Ecto neural progenitor cell (in vitro differentiated cells): Measurements from ENCODE around the gene CHMP2A.
"Not testable (repeated sequence)": the region's sequence is repeated elsewhere in the genome, so short reads cannot be mapped to it uniquely, and the experiment has no call there.

ENCODE experiments used
- DNase-seq: peaks from one replicate; pipeline ENCODE4 v3.0.0-alpha.2; 2018; ENCODE audit warnings: low spot score

Gene CHMP2A

DNA sequence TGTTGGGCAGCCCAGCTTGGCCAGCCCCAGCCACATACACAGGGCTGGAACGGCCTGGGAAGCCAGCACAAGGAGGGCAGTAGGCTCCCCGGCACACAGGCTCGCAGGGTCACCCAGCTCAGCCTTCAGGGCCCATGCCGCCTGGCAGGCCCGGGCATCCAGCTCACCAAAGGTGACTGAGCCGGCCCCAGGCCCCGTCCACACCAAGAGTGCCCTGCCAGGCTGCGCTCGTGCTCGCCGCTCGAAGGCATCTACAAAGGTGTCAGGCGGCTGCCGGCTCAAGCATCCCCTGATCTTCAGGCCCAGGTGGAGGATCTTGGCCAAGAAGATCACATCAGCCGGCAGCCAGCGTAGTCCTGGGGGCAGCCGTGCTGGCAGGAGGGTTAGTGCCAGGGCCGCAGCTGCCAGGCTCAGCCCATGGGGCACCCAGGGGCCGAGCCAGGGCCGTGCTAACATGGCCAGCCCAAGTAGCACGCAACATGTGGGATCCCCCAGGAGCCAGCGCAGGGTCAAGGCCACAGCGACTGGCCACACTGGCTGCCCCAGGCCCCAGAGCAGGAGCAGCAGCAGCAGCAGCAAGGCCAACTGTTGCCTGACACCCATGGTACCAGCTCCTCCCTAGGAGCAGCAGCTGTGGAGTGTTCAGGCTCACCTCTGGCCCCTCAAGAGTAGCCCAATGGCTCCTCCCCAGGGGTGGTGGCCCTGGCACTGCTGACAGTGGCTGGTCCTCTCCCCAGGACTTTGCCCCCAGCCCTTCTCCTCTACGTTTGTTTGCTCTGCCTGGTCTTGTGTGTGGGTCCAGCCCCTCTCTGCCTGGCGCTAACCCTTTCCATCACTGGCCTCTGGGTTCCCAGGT is 43.3 kb downstream of the CHMP2A start, which contains the start of gene SLC27A5:
Gene SLC27A5 (minus strand): TSS at position 640 of the 856 bp plus-strand sequence. CDS start 37 bp downstream, at position 603.
- DNase-seq: no peak

DNA sequence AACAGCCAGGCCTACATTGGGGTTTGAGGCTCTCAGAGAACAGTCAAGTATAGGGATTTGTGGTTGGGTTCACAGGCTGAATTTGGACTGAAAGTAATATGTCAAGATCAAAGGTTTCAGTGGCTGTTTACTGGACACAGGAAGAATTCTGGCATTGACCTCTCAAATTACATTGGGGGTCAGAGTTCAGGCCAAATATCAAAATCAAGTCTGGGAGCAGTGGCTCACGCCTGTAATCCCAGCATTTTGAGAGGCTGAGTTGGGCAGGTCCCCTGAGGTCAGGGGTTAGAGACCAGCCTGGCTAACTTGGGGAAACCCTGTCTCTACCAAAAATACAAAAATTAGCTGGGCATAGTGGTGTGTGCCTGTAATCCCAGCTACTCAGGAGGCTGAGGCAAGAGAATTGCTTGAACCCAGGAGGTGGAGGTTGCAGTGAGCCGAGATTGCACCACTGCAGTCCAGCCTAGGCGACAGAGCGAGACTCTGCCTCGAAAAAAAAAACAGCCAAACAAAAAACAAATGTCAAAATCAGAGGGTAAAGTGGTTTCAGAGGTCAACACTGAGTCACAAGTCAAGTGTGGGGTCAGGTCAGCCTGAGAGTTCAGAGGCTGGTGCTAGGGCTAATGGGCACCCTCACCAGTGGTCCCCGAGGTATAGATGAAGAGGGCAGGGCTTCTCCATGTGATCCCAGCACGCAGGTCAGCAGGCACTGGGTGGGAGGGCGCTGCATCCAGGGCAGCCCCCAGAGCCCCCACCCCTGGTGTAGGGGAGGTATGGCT is 44.6 kb downstream of the CHMP2A start:
- no peak for DNase-seq

DNA sequence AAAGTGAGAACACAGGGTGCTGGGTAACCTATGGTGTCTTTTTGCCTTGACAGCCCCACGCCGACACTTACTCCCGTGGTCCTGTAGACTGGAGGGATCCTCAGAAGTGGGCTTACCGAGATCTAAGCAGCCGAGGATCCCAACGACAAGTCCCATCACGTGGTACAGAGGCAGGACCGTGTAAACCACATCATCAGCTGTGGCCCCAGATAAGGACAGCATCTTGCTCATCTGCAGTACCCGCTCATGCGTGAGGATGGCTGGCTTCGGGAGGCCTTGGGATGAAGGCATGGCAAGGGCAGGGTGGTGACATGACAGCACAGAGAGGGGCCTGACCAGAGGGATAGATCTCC is 45.2 kb downstream of the CHMP2A start:
- no peak for DNase-seq

DNA sequence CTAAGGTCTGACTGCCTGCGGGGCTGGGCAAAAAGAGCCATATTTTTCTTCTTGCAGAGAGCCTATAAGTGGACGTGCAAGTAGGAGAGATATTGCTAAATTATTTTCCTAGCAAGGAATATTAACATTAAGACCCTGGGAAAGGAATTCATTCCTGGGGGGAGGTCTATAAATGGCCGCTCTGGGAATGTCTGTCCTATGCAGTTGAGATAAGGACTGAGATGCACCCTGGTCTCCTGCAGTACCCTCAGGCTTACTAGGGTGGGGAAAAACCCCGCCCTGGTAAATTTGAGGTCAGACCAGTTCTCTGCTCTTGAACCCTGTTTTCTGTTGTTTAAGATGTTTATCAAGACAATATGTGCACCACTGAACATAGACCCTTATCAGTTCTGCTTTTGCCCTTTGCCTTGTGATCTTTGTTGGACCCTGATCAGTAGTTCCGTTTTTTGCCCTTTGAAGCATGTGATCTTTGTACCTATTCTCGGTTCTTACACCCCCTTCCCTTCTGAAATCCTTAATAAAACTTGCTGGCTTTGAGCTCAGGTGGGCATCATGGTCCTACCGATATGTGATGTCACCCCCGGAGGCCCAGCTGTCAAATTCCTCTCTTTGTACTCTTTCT is 47.2 kb downstream of the CHMP2A start:
- not testable (repeated sequence) for DNase-seq
